ENCODE data around the gene IL2RA. TPM values are rescaled to one million over a fixed set of nuclear protein-coding genes. Genes with fewer than 3 reads are reported as not detected.

IL2RA gene
- total and polyA plus RNA-seq, 10 of the 15 experiments (the other 5 are each of a cell fraction or from before 2014, with no cell fraction given), result 2.2 to 6.0 (median 4.9) TPM

- TF ChIP-seq TAF1 (IDR thresholded peaks at IDR 0.05; ENCODE audit: borderline replicate concordance, low read depth, low read length), result no peak
- 0 out of 2 replicates have a peak, but pooled peaks have one; percentile 50 for TF ChIP-seq NBN (IDR thresholded peaks at IDR 0.05)
- no peak for TF ChIP-seq SP1 (IDR thresholded peaks at IDR 0.05; ENCODE audit: low read depth, low read length)
- TF ChIP-seq HDGF (IDR thresholded peaks at IDR 0.05), result peak; percentile 32; the same call in 1 of the 2 replicates
- TF ChIP-seq DPF2 (IDR thresholded peaks at IDR 0.05), result 0 out of 2 replicates have a peak, but pooled peaks have one; percentile 11
- 0 out of 2 replicates have a peak, but pooled peaks have one; percentile 17 for TF ChIP-seq LARP7 (IDR thresholded peaks at IDR 0.05)
Measured at GRCh38 chr10:6089334-6090219, 27.4 kb upstream of the IL2RA start (continued).

DNA sequence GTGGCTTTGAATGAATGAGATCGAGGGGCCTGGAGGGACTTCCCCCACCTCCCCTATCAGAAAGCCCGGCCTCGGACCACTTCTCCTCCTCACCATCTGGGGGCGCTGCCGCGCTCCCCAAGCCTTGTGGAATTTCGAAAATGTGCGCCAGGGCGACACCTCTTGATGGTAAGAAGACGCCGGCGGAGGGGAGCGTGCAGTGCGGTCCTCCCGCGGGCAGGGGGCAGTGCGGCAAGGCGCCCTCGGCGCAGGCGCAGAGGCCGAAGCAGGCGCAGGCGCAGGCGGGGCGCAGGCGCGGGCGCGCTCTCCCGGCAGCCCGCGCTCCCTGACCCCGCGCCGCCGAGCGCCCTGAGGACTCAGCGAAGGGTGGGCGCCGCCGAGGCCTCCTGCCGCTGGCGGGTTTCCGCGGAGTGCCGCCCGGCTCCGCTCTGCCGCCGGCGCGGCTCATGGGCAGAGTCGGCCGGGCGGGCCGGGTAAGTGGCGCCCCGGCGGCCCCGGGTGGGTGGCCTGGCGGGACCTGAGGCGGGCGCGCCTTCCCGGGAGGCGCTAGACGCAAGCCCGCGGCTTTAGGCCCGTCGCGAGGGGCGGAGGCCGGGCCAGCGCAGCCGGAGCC lies 26.7 kb upstream of the IL2RA start, which contains the start of gene RBM17:
RBM17 (plus strand) TSS at position 314 of the 613 bp plus-strand sequence. CDS start 8,032 bp downstream, outside the sequence.
- no peaks in the 10 kb centered on the region for H3K27me3 ChIP-seq (replicated peaks in 1 of 2; ENCODE audit: control insufficient read depth in 2 of 2, insufficient read depth in 2 of 2, low read length in 1 of 2)
- no peaks in the 10 kb centered on the region; the same call in none of the 2 replicates for H4K20me1 ChIP-seq (ENCODE audit: control insufficient read depth, insufficient read depth)
- H3K9ac ChIP-seq (ENCODE audit: control insufficient read depth, insufficient read depth, low read length), result peak within 1 kb of the TSS; percentile 89
- under 1% methylated on average over 65 of the region's 77 CpGs for WGBS (ENCODE audit: insufficient coverage, insufficient replicate concordance, low lambda C conversion rate, missing lambda C conversion rate)
- ChIA-PET POLR2A (interaction anchor here (0.5 to 1.0 kb wide), 3 partner anchors 26 to 179 kb away, joined by 3 read pairs; no protein-coding TSS in a partner anchor), CTCF (interaction anchor here (0.6 to 6.1 kb wide), 15 partner anchors 20 to 112 kb away, joined by 3 to 142 read pairs (median 6); no protein-coding TSS in a partner anchor), RAD21 (ENCODE audit: unreplicated experiment) (interaction anchor here (1.6 to 1.8 kb wide), 3 partner anchors 74 to 313 kb away, joined by 5 to 10 read pairs (median 8); partner anchors contain the start of gene PFKFB3), SMC1A (ENCODE audit: uncharacterized antibody, unreplicated experiment) (interaction anchor here (2.2 to 4.1 kb wide), 5 partner anchors 37 to 318 kb away, joined by 7 to 81 read pairs (median 31); no protein-coding TSS in a partner anchor)
- in situ Hi-C loops (cut with MboI) (no loop called here), intact Hi-C loops (cut with micrococcal nuclease; ENCODE audit: unreplicated experiment) (loop anchor here (1.0 to 5.0 kb wide), 3 partner anchors 38 to 112 kb away; partner anchors contain the start of gene IL15RA)
- peak within 1 kb of the TSS; percentile 65 for H2AFZ ChIP-seq (ENCODE audit: control insufficient read depth, low read depth, low read length)
- peak within 1 kb of the TSS; percentile 99 for H3K4me3 ChIP-seq
- BruUV-seq (replicated peaks), result no TSS peak
- FAIRE-seq (peak; percentile 90), DNase-seq (ENCODE audit: low read depth, low spot score) (peak; percentile 82), ATAC-seq (peak; percentile 88)
- peaks cover 3% of the 10 kb centered on the region; the same call in 1 of the 2 replicates for H3K4me1 ChIP-seq (ENCODE audit: control insufficient read depth, insufficient read depth, low read length)
- H3K9me3 ChIP-seq (replicated peaks; ENCODE audit: control insufficient read depth, insufficient read depth, low read length), result no peaks in the 10 kb centered on the region
- peak within 1 kb of the TSS; percentile 88 for H3K4me2 ChIP-seq (ENCODE audit: control insufficient read depth, insufficient read depth)
- H3K79me2 ChIP-seq (ENCODE audit: control insufficient read depth, insufficient read depth, low read length), result peaks cover 47% of the 10 kb centered on the region
- H3K27ac ChIP-seq (ENCODE audit: control insufficient read depth, insufficient read depth), result peak within 1 kb of the TSS; percentile 81
- no peaks in the 10 kb centered on the region for H3K36me3 ChIP-seq (ENCODE audit: control insufficient read depth in 2 of 2, insufficient read depth in 2 of 2, low read length in 1 of 2)
- TF ChIP-seq SP1 (IDR thresholded peaks at IDR 0.05; ENCODE audit: low read depth, low read length), result peak; percentile 56
- TF ChIP-seq, protein P1, sequence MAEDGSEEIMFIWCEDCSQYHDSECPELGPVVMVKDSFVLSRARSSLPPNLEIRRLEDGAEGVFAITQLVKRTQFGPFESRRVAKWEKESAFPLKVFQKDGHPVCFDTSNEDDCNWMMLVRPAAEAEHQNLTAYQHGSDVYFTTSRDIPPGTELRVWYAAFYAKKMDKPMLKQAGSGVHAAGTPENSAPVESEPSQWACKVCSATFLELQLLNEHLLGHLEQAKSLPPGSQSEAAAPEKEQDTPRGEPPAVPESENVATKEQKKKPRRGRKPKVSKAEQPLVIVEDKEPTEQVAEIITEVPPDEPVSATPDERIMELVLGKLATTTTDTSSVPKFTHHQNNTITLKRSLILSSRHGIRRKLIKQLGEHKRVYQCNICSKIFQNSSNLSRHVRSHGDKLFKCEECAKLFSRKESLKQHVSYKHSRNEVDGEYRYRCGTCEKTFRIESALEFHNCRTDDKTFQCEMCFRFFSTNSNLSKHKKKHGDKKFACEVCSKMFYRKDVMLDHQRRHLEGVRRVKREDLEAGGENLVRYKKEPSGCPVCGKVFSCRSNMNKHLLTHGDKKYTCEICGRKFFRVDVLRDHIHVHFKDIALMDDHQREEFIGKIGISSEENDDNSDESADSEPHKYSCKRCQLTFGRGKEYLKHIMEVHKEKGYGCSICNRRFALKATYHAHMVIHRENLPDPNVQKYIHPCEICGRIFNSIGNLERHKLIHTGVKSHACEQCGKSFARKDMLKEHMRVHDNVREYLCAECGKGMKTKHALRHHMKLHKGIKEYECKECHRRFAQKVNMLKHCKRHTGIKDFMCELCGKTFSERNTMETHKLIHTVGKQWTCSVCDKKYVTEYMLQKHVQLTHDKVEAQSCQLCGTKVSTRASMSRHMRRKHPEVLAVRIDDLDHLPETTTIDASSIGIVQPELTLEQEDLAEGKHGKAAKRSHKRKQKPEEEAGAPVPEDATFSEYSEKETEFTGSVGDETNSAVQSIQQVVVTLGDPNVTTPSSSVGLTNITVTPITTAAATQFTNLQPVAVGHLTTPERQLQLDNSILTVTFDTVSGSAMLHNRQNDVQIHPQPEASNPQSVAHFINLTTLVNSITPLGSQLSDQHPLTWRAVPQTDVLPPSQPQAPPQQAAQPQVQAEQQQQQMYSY (CRISPR knock-in tag; IDR thresholded peaks at IDR 0.05), result no peak
- peak; percentile 77 for TF ChIP-seq POU2F2 (IDR thresholded peaks at IDR 0.05; ENCODE audit: borderline replicate concordance, low read depth, low read length)
- peak; percentile 98 for TF ChIP-seq LARP7 (IDR thresholded peaks at IDR 0.05)
- TF ChIP-seq IRF4 (IDR thresholded peaks at IDR 0.05; ENCODE audit: low read depth, low read length), result peak; percentile 13; the same call in 1 of the 2 replicates
- peak; percentile 52; the same call in 1 of the 2 replicates for TF ChIP-seq CHD2 (IDR thresholded peaks at IDR 0.05; ENCODE audit: borderline replicate concordance, low read depth, low read length)
- TF ChIP-seq POLR2AphosphoS2 (IDR thresholded peaks at IDR 0.05; ENCODE audit: low read depth, low read length), result peak; percentile 69; the same call in 1 of the 2 replicates
- TF ChIP-seq SMARCA5 (IDR thresholded peaks at IDR 0.05), result peak; percentile 100
- TF ChIP-seq MLLT1 (IDR thresholded peaks at IDR 0.05), result 0 out of 2 replicates have a peak, but pooled peaks have one; percentile 14
- TF ChIP-seq IKZF2 (IDR thresholded peaks at IDR 0.05), result peak; percentile 63 to 70; a peak in 3 of 4 replicates
